SK-N-SH (cell line): ENCODE measurements around the gene CACNA2D4. TPM values are rescaled to one million over a fixed set of nuclear protein-coding genes. Genes with fewer than 3 reads are reported as not detected.

ENCODE experiments used
- CTCF ChIA-PET: fragments of 300-600, 350-600 bp; formaldehyde crosslinking; extraction: SDS; loops from one replicate; lab custom pipeline; 2021; lab: Yijun Ruan, JAX
- POLR2A ChIA-PET: fragments of 350-600 bp; sonication (Branson Sonifier 250); formaldehyde crosslinking; extraction: SDS; loops from one replicate; lab custom pipeline; 2020; ENCODE audit warnings: antibody characterized with exemption, inconsistent platforms; lab: Yijun Ruan, JAX
- DNase-seq: peaks from one replicate; pipeline ENCODE4 v3.0.0; 2012
- H2AFZ ChIP-seq: fragments of 200-600 bp; sonication (generic); 2 replicates; pipeline ENCODE4 v1.8.1; 2016; ENCODE audit warnings: antibody characterized with exemption, mild to moderate bottlenecking, low read depth
- H3F3A ChIP-seq: fragments of 200-600 bp; sonication (generic); replicated peaks from 2 replicates; pipeline ENCODE3; 2016; ENCODE audit warnings: antibody characterized with exemption, mild to moderate bottlenecking; ENCODE audit not compliant: insufficient read depth
- H3K27ac ChIP-seq, 2 experiments: fragments of 200-500 bp in 1 of 2; fragments of 200-600 bp in 1 of 2; sonication (Bioruptor generic) in 1 of 2; sonication (generic), shearing (Covaris generic) in 1 of 2; 2 replicates each; pipeline versions ENCODE4 v1.5.1 to v1.6.1; 2014 to 2016; ENCODE audit warnings: low read depth in 2 of 2, inconsistent platforms in 1 of 2, low read length in 1 of 2, mild to moderate bottlenecking in 1 of 2, mixed read lengths in 1 of 2
- H3K27me3 ChIP-seq: fragments of 200-600 bp; sonication (generic), shearing (Covaris generic); 2 replicates; pipeline ENCODE4 v1.6.1; 2016; ENCODE audit warnings: mixed run types; ENCODE audit not compliant: insufficient read depth
- H3K36me3 ChIP-seq, 2 experiments: fragments of 200-500 bp in 1 of 2; fragments of 200-600 bp in 1 of 2; sonication (Bioruptor generic) in 1 of 2; sonication (generic) in 1 of 2; replicated peaks in 1 of 2; 2 replicates each; pipeline versions ENCODE3 to v1.5.1; 2014 to 2016; ENCODE audit warnings: low read length in 1 of 2, mild to moderate bottlenecking in 1 of 2; ENCODE audit not compliant: insufficient read depth in 2 of 2, control insufficient read depth in 1 of 2
- H3K4me1 ChIP-seq, 2 experiments: fragments of 200-500 bp in 1 of 2; fragments of 200-600 bp in 1 of 2; sonication (Bioruptor generic) in 1 of 2; sonication (generic), shearing (Covaris generic) in 1 of 2; 2 replicates each; pipeline versions ENCODE4 v1.5.1 to v1.6.1; 2014 to 2016; ENCODE audit warnings: low read depth in 1 of 2, low read length in 1 of 2, mixed run types in 1 of 2; ENCODE audit not compliant: insufficient read depth in 2 of 2, control insufficient read depth in 1 of 2
- H3K4me2 ChIP-seq: fragments of 200-600 bp; sonication (generic), shearing (Covaris generic); 2 replicates; pipeline ENCODE4 v1.6.1; 2017; ENCODE audit warnings: mixed run types
- H3K4me3 ChIP-seq, 2 experiments: fragments of 200-500 bp in 1 of 2; fragments of 200-600 bp in 1 of 2; sonication (Bioruptor generic) in 1 of 2; sonication (generic), shearing (Covaris generic) in 1 of 2; 2 replicates each; pipeline versions ENCODE4 v1.5.1 to v1.8.1; 2014 to 2016; ENCODE audit warnings: low read depth in 2 of 2, inconsistent platforms in 1 of 2, low read length in 1 of 2, mild to moderate bottlenecking in 1 of 2, mixed read lengths in 1 of 2, moderate library complexity in 1 of 2
- H3K79me2 ChIP-seq: fragments of 200-600 bp; sonication (generic); 2 replicates; pipeline ENCODE4 v1.8.1; 2017; ENCODE audit warnings: mild to moderate bottlenecking; ENCODE audit not compliant: insufficient read depth
- H3K9ac ChIP-seq: fragments of 200-600 bp; sonication (generic); 2 replicates; pipeline ENCODE4 v1.6.1; 2017; ENCODE audit warnings: mixed run types
- H3K9me2 ChIP-seq: fragments of 200-600 bp; sonication (generic); 2 replicates; pipeline ENCODE4 v1.6.1; 2017; ENCODE audit warnings: mixed run types
- H3K9me3 ChIP-seq: fragments of 200-600 bp; sonication (generic); 2 replicates; pipeline ENCODE4 v1.6.1; 2017; ENCODE audit warnings: mixed run types, mild to moderate bottlenecking, moderate library complexity
- H4K20me1 ChIP-seq: fragments of 200-600 bp; sonication (generic); 2 replicates; pipeline ENCODE4 v1.6.1; 2017; ENCODE audit warnings: mild to moderate bottlenecking, mixed run types; ENCODE audit not compliant: insufficient read depth
- CHD2 ChIP-seq: fragments of 150-350 bp; IDR thresholded peaks from 2 replicates; pipeline ENCODE4 v1.6.1; 2018; ENCODE audit warnings: low read length; ENCODE audit not compliant: partially characterized antibody
- CTCF ChIP-seq: fragments of 200-600 bp; sonication (generic); IDR thresholded peaks from 2 replicates; pipeline ENCODE4 v1.6.1; 2017; ENCODE audit warnings: antibody characterized with exemption, mild to moderate bottlenecking, moderate library complexity
- ELF1 ChIP-seq: IDR thresholded peaks from 2 replicates; pipeline ENCODE4 v1.4.0; 2012
- EP300 ChIP-seq, 2 experiments: IDR thresholded peaks; 2 replicates each; pipeline versions ENCODE4 v1.4.0 to v1.6.1; 2012; ENCODE audit warnings: borderline replicate concordance in 1 of 2, low read depth in 1 of 2, low read length in 1 of 2
- GABPA ChIP-seq: IDR thresholded peaks from 2 replicates; pipeline ENCODE4 v1.4.0; 2012; ENCODE audit warnings: low read depth, mild to moderate bottlenecking
- MEF2A ChIP-seq: IDR thresholded peaks from 2 replicates; pipeline ENCODE4 v1.4.0; 2012; ENCODE audit warnings: low read depth, borderline replicate concordance
- NFIC ChIP-seq: IDR thresholded peaks from 2 replicates; pipeline ENCODE4 v1.4.0; 2012; ENCODE audit warnings: borderline replicate concordance
- RAD21 ChIP-seq: IDR thresholded peaks from 2 replicates; pipeline ENCODE4 v1.6.1; 2012; ENCODE audit warnings: mild to moderate bottlenecking, low read length
- RCOR1 ChIP-seq: fragments of 150-350 bp; IDR thresholded peaks from 2 replicates; pipeline ENCODE4 v1.6.1; 2017; ENCODE audit warnings: antibody characterized with exemption, low read length
- RFX5 ChIP-seq: IDR thresholded peaks from 2 replicates; pipeline ENCODE4 v1.6.1; 2012; ENCODE audit warnings: mild to moderate bottlenecking, improper control_type of control experiment, low read length
- RXRA ChIP-seq: IDR thresholded peaks from 2 replicates; pipeline ENCODE4 v1.4.0; 2012; ENCODE audit warnings: low read depth, mild to moderate bottlenecking, borderline replicate concordance
- SMC3 ChIP-seq: IDR thresholded peaks from 2 replicates; pipeline ENCODE4 v1.6.1; 2012; ENCODE audit warnings: low read depth, low read length, improper control_type of control experiment
- TCF12 ChIP-seq: IDR thresholded peaks from 2 replicates; pipeline ENCODE4 v1.4.0; 2012
- USF1 ChIP-seq: IDR thresholded peaks from 2 replicates; pipeline ENCODE4 v1.4.0; 2012; ENCODE audit warnings: low read depth, borderline replicate concordance
- YY1 ChIP-seq: IDR thresholded peaks from 2 replicates; pipeline ENCODE4 v1.4.0; 2012; ENCODE audit warnings: low read depth, mild to moderate bottlenecking
- WGBS: methylation state at CpG from one replicate; pipeline ENCODE4 v1.1.6; 2017; ENCODE audit warnings: low lambda C conversion rate; 5-methylcytosine and 5-hydroxymethylcytosine counted together
- polyA plus RNA-seq, 3 experiments: library from polyadenylated mRNA; depleted of rRNA; stranded (reverse); fragments of >200 nt; gene quantifications; 2 replicates each; pipeline ENCODE4 v1.2.3, GENCODE V29; 2012
- TF ChIP-seq, protein P1 (sequence below): IDR thresholded peaks from 2 replicates; pipeline ENCODE4; 2012
- TF ChIP-seq, protein P2 (sequence below): IDR thresholded peaks from 2 replicates; pipeline ENCODE4 v1.4.0; 2012; ENCODE audit warnings: low read depth

Gene CACNA2D4
- polyA plus RNA-seq, 1 of the 3 experiments (the other 2 are of a cell fraction): 0.02 TPM

DNA sequence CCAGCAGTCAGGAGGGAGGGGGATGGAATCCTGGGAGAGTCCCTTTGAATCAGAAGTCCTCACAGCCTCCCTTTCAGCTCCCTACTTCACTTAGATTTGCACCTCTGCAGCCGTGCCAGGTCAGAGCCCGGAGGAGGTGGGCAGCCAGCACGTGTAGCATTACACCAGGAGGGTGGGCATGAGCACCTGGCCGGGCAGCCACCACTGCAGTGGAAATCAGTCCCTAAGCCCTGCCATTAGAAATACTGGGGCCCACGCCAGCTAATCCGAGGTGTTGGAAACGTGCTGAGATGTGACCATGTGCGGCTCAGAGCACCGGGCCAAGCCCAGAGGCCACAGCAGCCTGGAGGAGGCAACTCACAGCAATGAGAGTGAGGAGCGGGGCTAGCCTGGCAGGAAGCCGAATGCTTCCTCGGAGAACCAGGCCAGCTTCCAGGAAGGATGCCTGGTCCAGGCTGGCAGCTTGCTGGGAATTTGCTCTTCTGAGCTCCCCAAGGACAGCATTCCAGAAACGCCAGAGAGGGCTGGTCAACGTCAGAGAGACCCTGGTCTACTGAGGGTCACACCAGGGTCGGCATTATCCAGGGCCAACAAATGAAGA is 9.4 kb upstream of the CACNA2D4 start:
- Histone ChIP-seq H3F3A (no peaks in the 10 kb centered on the region), H3K9ac (no peak overlapping the region), H3K36me3 (no peaks in the 10 kb centered on the region), H3K79me2 (no peaks in the 10 kb centered on the region), H2AFZ (no peak overlapping the region), H3K4me1 (peaks cover 4 to 56% of the 10 kb centered on the region in 2 experiments; a peak in 2 of 4 replicates), H3K27ac (no peak overlapping the region; a peak in 1 of 4 replicates), H3K4me3 (no peak overlapping the region), H3K4me2 (no peak overlapping the region), H3K9me3 (no peaks in the 10 kb centered on the region), H3K27me3 (no peaks in the 10 kb centered on the region; the same call in 1 of the 2 replicates), H3K9me2 (no peaks in the 10 kb centered on the region), H4K20me1 (no peaks in the 10 kb centered on the region)
- ChIA-PET POLR2A (no interaction called here), CTCF (interaction anchor here (0.8 to 2.4 kb wide), 3 partner anchors 13 to 293 kb away, joined by 3 to 15 read pairs (median 7); no protein-coding TSS in a partner anchor)
- 52% methylated on average over 9 of the region's 15 CpGs for WGBS
- peak; percentile 23 for DNase-seq
- TF ChIP-seq SMC3 (no peak), TCF12 (peak; percentile 61; the same call in 1 of the 2 replicates), NFIC (peak; percentile 26)
- TF ChIP-seq, protein P1, sequence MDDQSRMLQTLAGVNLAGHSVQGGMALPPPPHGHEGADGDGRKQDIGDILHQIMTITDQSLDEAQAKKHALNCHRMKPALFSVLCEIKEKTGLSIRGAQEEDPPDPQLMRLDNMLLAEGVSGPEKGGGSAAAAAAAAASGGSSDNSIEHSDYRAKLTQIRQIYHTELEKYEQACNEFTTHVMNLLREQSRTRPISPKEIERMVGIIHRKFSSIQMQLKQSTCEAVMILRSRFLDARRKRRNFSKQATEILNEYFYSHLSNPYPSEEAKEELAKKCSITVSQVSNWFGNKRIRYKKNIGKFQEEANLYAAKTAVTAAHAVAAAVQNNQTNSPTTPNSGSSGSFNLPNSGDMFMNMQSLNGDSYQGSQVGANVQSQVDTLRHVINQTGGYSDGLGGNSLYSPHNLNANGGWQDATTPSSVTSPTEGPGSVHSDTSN: 0 out of 2 replicates have a peak, but pooled peaks have one; percentile 10

- Histone ChIP-seq H3K27me3 (no peaks in the 10 kb centered on the region; the same call in 1 of the 2 replicates), H3K4me3 (no peak overlapping the region), H3K36me3 (no peaks in the 10 kb centered on the region), H4K20me1 (no peaks in the 10 kb centered on the region), H3K4me2 (no peak overlapping the region), H3K79me2 (no peaks in the 10 kb centered on the region), H3K27ac (no peak overlapping the region), H3K4me1 (peaks cover 4 to 49% of the 10 kb centered on the region in 2 experiments; a peak in 2 of 4 replicates), H3K9me3 (no peaks in the 10 kb centered on the region), H3K9ac (no peak overlapping the region), H3F3A (no peaks in the 10 kb centered on the region), H3K9me2 (no peaks in the 10 kb centered on the region), H2AFZ (no peak overlapping the region)
- POLR2A ChIA-PET: no interaction called here
- peak; percentile 10 for DNase-seq
- WGBS: 81% methylated on average over 11 of the region's 11 CpGs
- CTCF ChIA-PET: interaction anchor here (0.8 to 2.4 kb wide), 6 partner anchors 13 to 293 kb away, joined by 3 to 15 read pairs (median 5); no protein-coding TSS in a partner anchor
- no peak for TF ChIP-seq TCF12
- TF ChIP-seq SMC3: no peak
- no peak for TF ChIP-seq MEF2A
- TF ChIP-seq GABPA: no peak
- no peak for TF ChIP-seq YY1
- TF ChIP-seq RXRA: no peak
- TF ChIP-seq RCOR1: no peak
- no peak for TF ChIP-seq ELF1
- TF ChIP-seq EP300 (IDR thresholded peaks at IDR 0.05; ENCODE audit: borderline replicate concordance in 1 of 2, low read depth in 1 of 2, low read length in 1 of 2): no peak
- no peak for TF ChIP-seq CHD2
- TF ChIP-seq RAD21: no peak
- TF ChIP-seq, protein P2, sequence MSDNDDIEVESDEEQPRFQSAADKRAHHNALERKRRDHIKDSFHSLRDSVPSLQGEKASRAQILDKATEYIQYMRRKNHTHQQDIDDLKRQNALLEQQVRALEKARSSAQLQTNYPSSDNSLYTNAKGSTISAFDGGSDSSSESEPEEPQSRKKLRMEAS: no peak
- no peak for TF ChIP-seq USF1
- no peak for TF ChIP-seq RFX5
- no peak for TF ChIP-seq CTCF
Measured at GRCh38 chr12:1927051-1927680, 8.7 kb upstream of the CACNA2D4 start.
